GM10847 (cell line): ENCODE data around the gene CATSPERD.

ENCODE experiments used
- POLR2A ChIP-seq: IDR thresholded peaks from 2 replicates; pipeline ENCODE4 v1.6.1; 2011; ENCODE audit not compliant: insufficient read length; ENCODE audit errors: extremely low read depth

CATSPERD gene

GRCh38 chr19:5680437-5681368 is 39.7 kb upstream of the CATSPERD start, which contains the start of the genes HSD11B1L and MICOS13:
HSD11B1L (plus strand) TSS chr19:5681027; CDS start chr19:5684833, 3,806 bp downstream.
MICOS13 (minus strand) TSS chr19:5680516; CDS start chr19:5680486, 30 bp downstream.
- TF ChIP-seq POLR2A: peak; percentile 78

GRCh38 chr19:5681391-5682106 is 38.9 kb upstream of the CATSPERD start:
- TF ChIP-seq POLR2A: no peak

- no peak for TF ChIP-seq POLR2A
Measured at GRCh38 chr19:5682107-5682482, 38.3 kb upstream of the CATSPERD start.

GRCh38 chr19:5683177-5683886 is 37.1 kb upstream of the CATSPERD start:
- TF ChIP-seq POLR2A: no peak

GRCh38 chr19:5684694-5685430 is 35.6 kb upstream of the CATSPERD start:
- TF ChIP-seq POLR2A: no peak

- TF ChIP-seq POLR2A: no peak
Measured at GRCh38 chr19:5686326-5686646, 34.2 kb upstream of the CATSPERD start.

- TF ChIP-seq POLR2A: no peak
Measured at GRCh38 chr19:5686647-5687359, 33.6 kb upstream of the CATSPERD start.

GRCh38 chr19:5687360-5688198 is 32.9 kb upstream of the CATSPERD start:
- TF ChIP-seq POLR2A: no peak

GRCh38 chr19:5690125-5690954 is 30.1 kb upstream of the CATSPERD start, which contains the start of gene RPL36:
RPL36 (plus strand) TSS chr19:5690295; CDS start chr19:5690508, 213 bp downstream.
- peak; percentile 98 for TF ChIP-seq POLR2A

- TF ChIP-seq POLR2A: peak; percentile 21
Measured at GRCh38 chr19:5690955-5691821, 29.2 kb upstream of the CATSPERD start.
